ENCODE measurements around the gene ACTL6A.

The ACTL6A gene

GRCh38 chr3:179604321-179605078 lies 41.8 kb downstream of the ACTL6A start, which contains the start of the genes MRPL47 and NDUFB5:
MRPL47 (minus strand) TSS chr3:179604638; CDS start chr3:179604624, 14 bp downstream.
NDUFB5 (plus strand) TSS chr3:179604794; CDS start chr3:179604816, 22 bp downstream.
- Histone ChIP-seq H3K9me3 (replicated peaks in 1 of 11) (no peaks in the 10 kb centered on the region), H3K4me3 (peak within 1 kb of the TSS; percentile 74 to 88 (median 82)), H3K27me3 (no peaks in the 10 kb centered on the region), H3K4me1 (peaks cover 27 to 47% (median 35%) of the 10 kb centered on the region in 10 experiments), H4K20me1 (peaks cover 7 to 27% (median 18%) of the 10 kb centered on the region in 11 experiments; a peak in 12 of 22 replicates), H3K27ac (peak within 1 kb of the TSS; percentile 88 to 97 (median 93)), H3K4me2 (peak within 1 kb of the TSS; percentile 88 to 95 (median 91)), H3K9ac (peak within 1 kb of the TSS; percentile 88 to 96 (median 93)), H3K36me3 (peaks cover 34 to 65% (median 43%) of the 10 kb centered on the region in 11 experiments)
- no peak for TF ChIP-seq Cebpa-rat (IDR thresholded peaks at IDR 0.05)

- no peaks in the 10 kb centered on the region for H3K27me3 ChIP-seq
- peaks cover 27 to 55% (median 35%) of the 10 kb centered on the region in 10 experiments for H3K4me1 ChIP-seq
- H3K9me3 ChIP-seq (replicated peaks in 1 of 11), result no peaks in the 10 kb centered on the region
- H3K4me2 ChIP-seq, result peak overlapping the region; percentile 82 to 95 (median 89); a peak in 21 of 22 replicates
- no peak overlapping the region for H3K4me3 ChIP-seq
- no peak for TF ChIP-seq Cebpa-rat (IDR thresholded peaks at IDR 0.05)
- H3K27ac ChIP-seq, result peak overlapping the region in 1 of 11 experiments; percentile 7; a peak in 3 of 22 replicates
- peaks cover 21 to 64% (median 36%) of the 10 kb centered on the region in 11 experiments; a peak in 21 of 22 replicates for H3K36me3 ChIP-seq
- peaks cover 0 to 14% (median 8%) of the 10 kb centered on the region in 11 experiments; a peak in 8 of 22 replicates for H4K20me1 ChIP-seq
- peak overlapping the region in 1 of 11 experiments; percentile 11; a peak in 2 of 22 replicates for H3K9ac ChIP-seq
Observed at GRCh38 chr3:179606534-179607085, 43.9 kb downstream of the ACTL6A start.

- peaks cover 19 to 56% (median 32%) of the 10 kb centered on the region in 10 experiments for H3K4me1 ChIP-seq
- H3K4me3 ChIP-seq, result no peak overlapping the region
- no peak overlapping the region; a peak in 1 of 22 replicates for H3K9ac ChIP-seq
- H3K27me3 ChIP-seq, result no peaks in the 10 kb centered on the region
- peak overlapping the region in 4 of 11 experiments; percentile 3 to 66 (median 52); a peak in 7 of 22 replicates for H3K4me2 ChIP-seq
- no peaks in the 10 kb centered on the region for H3K9me3 ChIP-seq (replicated peaks in 1 of 11)
- H3K36me3 ChIP-seq, result peaks cover 17 to 60% (median 32%) of the 10 kb centered on the region in 11 experiments; a peak in 20 of 22 replicates
- H4K20me1 ChIP-seq, result peaks cover 0 to 27% (median 0%) of the 10 kb centered on the region in 11 experiments; a peak in 7 of 22 replicates
- H3K27ac ChIP-seq, result peak overlapping the region in 3 of 11 experiments; percentile 18 to 53 (median 30); a peak in 4 of 22 replicates
- TF ChIP-seq Cebpa-rat (IDR thresholded peaks at IDR 0.05), result no peak
Observed at GRCh38 chr3:179608931-179609720, 46.4 kb downstream of the ACTL6A start.

GRCh38 chr3:179610066-179610465 lies 47.3 kb downstream of the ACTL6A start:
- Histone ChIP-seq H3K4me2 (peak overlapping the region in 2 of 11 experiments; percentile 58 to 66; a peak in 2 of 22 replicates), H3K27me3 (no peaks in the 10 kb centered on the region), H4K20me1 (peaks cover 0 to 27% (median 0%) of the 10 kb centered on the region in 11 experiments; a peak in 7 of 22 replicates), H3K9me3 (replicated peaks in 1 of 11) (no peaks in the 10 kb centered on the region), H3K36me3 (peaks cover 17 to 60% (median 32%) of the 10 kb centered on the region in 11 experiments; a peak in 20 of 22 replicates), H3K27ac (peak overlapping the region in 1 of 11 experiments; percentile 53; a peak in 2 of 22 replicates), H3K9ac (no peak overlapping the region), H3K4me1 (peaks cover 19 to 56% (median 32%) of the 10 kb centered on the region in 10 experiments), H3K4me3 (no peak overlapping the region)
- TF ChIP-seq Cebpa-rat (IDR thresholded peaks at IDR 0.05), result no peak

GRCh38 chr3:179613807-179614206 lies 51.1 kb downstream of the ACTL6A start:
- H3K4me1 ChIP-seq, result peaks cover 0 to 33% (median 11%) of the 10 kb centered on the region in 10 experiments; a peak in 11 of 20 replicates
- H3K4me3 ChIP-seq, result no peak overlapping the region
- no peak overlapping the region for H3K9ac ChIP-seq
- peaks cover 0 to 23% (median 0%) of the 10 kb centered on the region in 11 experiments; a peak in 7 of 22 replicates for H4K20me1 ChIP-seq
- H3K27ac ChIP-seq, result no peak overlapping the region
- H3K36me3 ChIP-seq, result peaks cover 30 to 74% (median 46%) of the 10 kb centered on the region in 11 experiments
- no peaks in the 10 kb centered on the region for H3K27me3 ChIP-seq
- peaks cover 4 to 9% (median 6%) of the 10 kb centered on the region in 11 experiments; a peak in 19 of 22 replicates for H3K9me3 ChIP-seq (replicated peaks in 1 of 11)
- H3K4me2 ChIP-seq, result no peak overlapping the region
- no peak for TF ChIP-seq Cebpa-rat (IDR thresholded peaks at IDR 0.05)

GRCh38 chr3:179615458-179616173 lies 52.9 kb downstream of the ACTL6A start:
- Histone ChIP-seq H3K9me3 (replicated peaks in 1 of 11) (peaks cover 7 to 13% (median 9%) of the 10 kb centered on the region in 11 experiments; a peak in 19 of 22 replicates), H3K4me2 (no peak overlapping the region), H3K4me1 (peaks cover 0 to 21% (median 7%) of the 10 kb centered on the region in 10 experiments; a peak in 11 of 20 replicates), H3K36me3 (peaks cover 35 to 72% (median 44%) of the 10 kb centered on the region in 11 experiments), H3K4me3 (no peak overlapping the region), H3K27me3 (no peaks in the 10 kb centered on the region), H3K27ac (no peak overlapping the region), H3K9ac (no peak overlapping the region), H4K20me1 (peaks cover 0 to 16% (median 0%) of the 10 kb centered on the region in 11 experiments; a peak in 7 of 22 replicates)
- TF ChIP-seq Cebpa-rat (IDR thresholded peaks at IDR 0.05), result no peak

GRCh38 chr3:179622023-179622422 lies 59.3 kb downstream of the ACTL6A start:
- Histone ChIP-seq H3K9ac (no peak overlapping the region), H3K4me3 (no peak overlapping the region), H4K20me1 (0 out of 22 replicates have a peak, but pooled peaks cover 0 to 4% (median 0%) of the 10 kb centered on the region in 11 experiments), H3K4me1 (no peaks in the 10 kb centered on the region), H3K9me3 (replicated peaks in 1 of 11) (peaks cover 7 to 13% (median 9%) of the 10 kb centered on the region in 11 experiments; a peak in 19 of 22 replicates), H3K4me2 (no peak overlapping the region), H3K27me3 (no peaks in the 10 kb centered on the region), H3K36me3 (peaks cover 75 to 89% (median 83%) of the 10 kb centered on the region in 11 experiments), H3K27ac (no peak overlapping the region)
- no peak for TF ChIP-seq Cebpa-rat (IDR thresholded peaks at IDR 0.05)

All from BLaER1 treated with 17β-estradiol and CSF1 and Interleukin-3, amounts not matched to agents 10 nM and 100 nM (cell line).